ENCODE results near the gene GALK1.

Gene GALK1

DNA sequence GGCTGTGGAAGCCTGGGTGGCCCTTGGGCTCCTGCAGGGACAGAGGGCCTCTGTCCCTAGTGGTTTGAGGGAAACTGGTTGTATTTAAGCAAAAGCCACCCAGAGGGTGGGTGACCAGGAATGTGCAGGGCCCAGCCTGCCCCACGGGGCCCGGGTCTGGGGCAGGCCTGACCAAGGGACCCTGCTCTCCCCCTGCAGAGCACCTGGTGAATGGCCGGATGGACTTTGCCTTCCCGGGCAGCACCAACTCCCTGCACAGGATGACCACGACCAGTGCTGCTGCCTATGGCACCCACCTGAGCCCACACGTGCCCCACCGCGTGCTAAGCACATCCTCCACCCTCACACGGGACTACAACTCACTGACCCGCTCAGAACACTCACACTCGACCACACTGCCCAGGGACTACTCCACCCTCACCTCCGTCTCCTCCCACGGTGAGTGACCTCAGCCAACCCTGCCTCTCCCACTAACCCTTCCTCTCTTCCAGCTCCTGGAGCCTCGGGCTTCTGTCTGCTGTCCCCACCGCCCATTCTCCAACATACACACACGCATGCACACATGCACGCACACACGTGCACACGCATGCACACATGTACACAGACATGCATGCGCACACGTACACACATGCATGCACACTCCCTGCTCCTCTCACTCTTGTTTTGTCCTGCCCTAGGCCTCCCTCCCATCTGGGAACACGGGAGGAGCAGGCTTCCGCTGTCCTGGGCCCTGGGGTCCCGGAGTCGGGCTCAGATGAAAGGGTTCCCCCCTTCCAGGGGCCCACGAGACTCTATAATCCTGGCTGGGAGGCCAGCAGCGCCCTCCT is 10.4 kb downstream of the GALK1 start:
- no peak for DNase-seq (ENCODE audit: low spot score)
- in situ Hi-C loops (cut with MboI; ENCODE audit: low pct_unique_long_range_greater_than_20kb, low sequenced_read_pairs, unreplicated experiment), result no loop called here
- TF ChIP-seq, protein P1, sequence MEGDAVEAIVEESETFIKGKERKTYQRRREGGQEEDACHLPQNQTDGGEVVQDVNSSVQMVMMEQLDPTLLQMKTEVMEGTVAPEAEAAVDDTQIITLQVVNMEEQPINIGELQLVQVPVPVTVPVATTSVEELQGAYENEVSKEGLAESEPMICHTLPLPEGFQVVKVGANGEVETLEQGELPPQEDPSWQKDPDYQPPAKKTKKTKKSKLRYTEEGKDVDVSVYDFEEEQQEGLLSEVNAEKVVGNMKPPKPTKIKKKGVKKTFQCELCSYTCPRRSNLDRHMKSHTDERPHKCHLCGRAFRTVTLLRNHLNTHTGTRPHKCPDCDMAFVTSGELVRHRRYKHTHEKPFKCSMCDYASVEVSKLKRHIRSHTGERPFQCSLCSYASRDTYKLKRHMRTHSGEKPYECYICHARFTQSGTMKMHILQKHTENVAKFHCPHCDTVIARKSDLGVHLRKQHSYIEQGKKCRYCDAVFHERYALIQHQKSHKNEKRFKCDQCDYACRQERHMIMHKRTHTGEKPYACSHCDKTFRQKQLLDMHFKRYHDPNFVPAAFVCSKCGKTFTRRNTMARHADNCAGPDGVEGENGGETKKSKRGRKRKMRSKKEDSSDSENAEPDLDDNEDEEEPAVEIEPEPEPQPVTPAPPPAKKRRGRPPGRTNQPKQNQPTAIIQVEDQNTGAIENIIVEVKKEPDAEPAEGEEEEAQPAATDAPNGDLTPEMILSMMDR (IDR thresholded peaks at IDR 0.05; ENCODE audit: extremely low read depth, insufficient read depth, missing control alignments), result no peak

- in situ Hi-C loops (cut with MboI; ENCODE audit: low pct_unique_long_range_greater_than_20kb, low sequenced_read_pairs, unreplicated experiment), result no loop called here
- DNase-seq (ENCODE audit: low spot score), result peak; percentile 92
- TF ChIP-seq, protein P1 (IDR thresholded peaks at IDR 0.05; ENCODE audit: extremely low read depth, insufficient read depth, missing control alignments), result peak; percentile 94
Measured at GRCh38 chr17:75753514-75754377, 11.2 kb downstream of the GALK1 start.

DNA sequence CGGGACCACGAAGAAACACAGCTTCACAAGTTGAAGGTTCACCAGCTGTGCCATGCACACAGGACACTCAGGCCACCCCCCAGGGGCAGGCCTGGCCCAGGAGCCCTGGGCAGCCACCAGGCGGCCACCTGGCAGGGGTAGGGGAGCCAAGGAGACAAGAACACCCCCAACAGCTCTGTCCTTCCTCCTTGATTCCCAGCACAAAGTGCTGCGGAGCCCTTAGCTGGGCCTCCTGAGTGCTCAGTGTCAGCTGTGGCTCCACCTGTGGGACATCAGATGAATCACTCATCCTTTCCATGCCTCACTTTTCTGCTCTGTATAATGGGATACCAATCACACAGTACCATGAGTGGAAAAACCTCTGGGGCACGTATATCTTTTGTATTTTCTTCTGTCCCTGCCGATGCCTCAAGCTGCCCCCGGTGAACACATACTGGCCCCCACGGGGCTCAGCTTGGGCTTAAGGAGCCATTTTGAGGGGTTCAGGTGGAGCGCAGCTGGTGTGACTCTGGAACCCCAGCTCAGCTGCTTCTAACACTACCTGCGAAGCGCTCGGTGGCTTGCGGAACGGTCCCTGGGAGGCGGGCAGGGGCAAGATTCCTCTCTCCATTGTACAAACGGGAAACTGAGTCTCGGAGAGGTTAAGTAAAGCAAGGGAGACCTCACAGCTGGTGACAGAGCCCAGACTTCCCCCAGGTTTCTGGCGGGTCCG is 12.0 kb downstream of the GALK1 start:
- in situ Hi-C loops (cut with MboI; ENCODE audit: low pct_unique_long_range_greater_than_20kb, low sequenced_read_pairs, unreplicated experiment), result no loop called here
- TF ChIP-seq, protein P1 (IDR thresholded peaks at IDR 0.05; ENCODE audit: extremely low read depth, insufficient read depth, missing control alignments), result peak; percentile 37
- peak; percentile 73 for DNase-seq (ENCODE audit: low spot score)

GRCh38 chr17:75752405-75752709 is 12.6 kb downstream of the GALK1 start:
- in situ Hi-C loops (cut with MboI; ENCODE audit: low pct_unique_long_range_greater_than_20kb, low sequenced_read_pairs, unreplicated experiment), result no loop called here
- TF ChIP-seq, protein P1 (IDR thresholded peaks at IDR 0.05; ENCODE audit: extremely low read depth, insufficient read depth, missing control alignments), result no peak
- no peak for DNase-seq (ENCODE audit: low spot score)

- TF ChIP-seq, protein P1 (IDR thresholded peaks at IDR 0.05; ENCODE audit: extremely low read depth, insufficient read depth, missing control alignments), result no peak
- DNase-seq (ENCODE audit: low spot score), result no peak
- in situ Hi-C loops (cut with MboI; ENCODE audit: low pct_unique_long_range_greater_than_20kb, low sequenced_read_pairs, unreplicated experiment), result no loop called here
Measured at GRCh38 chr17:75751676-75752404, 13.2 kb downstream of the GALK1 start.

Data from GM13977 (cell line).